Lung (tissue), 12 donors: ENCODE results near the gene PCDH9. TPM values are rescaled to one million over a fixed set of nuclear protein-coding genes. Genes with fewer than 3 reads are reported as not detected.

ENCODE experiments used
- ATAC-seq: fragments of 200-7000 bp; cut with Tn5 transposase; one replicate; pipeline ENCODE4 v1.9.1; 2020; ENCODE audit warnings: moderate number of reproducible peaks; ENCODE audit not compliant: insufficient read depth, low FRiP score
- DNase-seq, 3 donors: peaks; one replicate each; pipeline ENCODE4 v3.0.0-alpha.2; 2013 to 2017
- H3K27ac ChIP-seq, 2 donors: one replicate each; pipeline ENCODE4 v1.5.1; 2013; ENCODE audit warnings: mild to moderate bottlenecking in 2 of 2, moderate library complexity in 2 of 2, control low read depth in 1 of 2, inconsistent platforms in 1 of 2, low read depth in 1 of 2, low read length in 1 of 2
- H3K27me3 ChIP-seq, 3 donors: one replicate each; pipeline ENCODE4 v1.5.1; 2013; ENCODE audit warnings: low read length in 2 of 3; ENCODE audit not compliant: control insufficient read depth in 3 of 3, insufficient read depth in 3 of 3
- H3K36me3 ChIP-seq, 4 donors: one replicate each; pipeline ENCODE4 v1.5.1; 2013; ENCODE audit warnings: low read length in 4 of 4, mild to moderate bottlenecking in 1 of 4, moderate library complexity in 1 of 4; ENCODE audit not compliant: control insufficient read depth in 4 of 4, insufficient read depth in 4 of 4
- H3K4me1 ChIP-seq, 5 donors: one replicate each; pipeline ENCODE4 v1.5.1; 2013; ENCODE audit warnings: low read length in 5 of 5, mild to moderate bottlenecking in 2 of 5, moderate library complexity in 1 of 5; ENCODE audit not compliant: control insufficient read depth in 5 of 5, insufficient read depth in 5 of 5
- H3K4me3 ChIP-seq: one replicate; pipeline ENCODE4 v1.5.1; 2013; ENCODE audit warnings: mild to moderate bottlenecking, control low read depth, moderate library complexity
- H3K9ac ChIP-seq, 2 donors: one replicate each; pipeline ENCODE4 v1.5.1; 2013; ENCODE audit warnings: low read length in 2 of 2, control low read depth in 1 of 2; ENCODE audit not compliant: insufficient read depth in 1 of 2
- H3K9me3 ChIP-seq, 4 donors: one replicate each; pipeline ENCODE4 v1.5.1; 2013; ENCODE audit warnings: low read length in 3 of 4, mild to moderate bottlenecking in 1 of 4, moderate library complexity in 1 of 4; ENCODE audit not compliant: control insufficient read depth in 4 of 4, insufficient read depth in 3 of 4
- WGBS, 2 donors: extraction: QIAGEN DNeasy Blood & Tissue Kit; methylation state at CpG; one replicate each; pipeline ENCODE4 v1.1.7; 2013; 5-methylcytosine and 5-hydroxymethylcytosine counted together
- polyA plus RNA-seq, 2 donors: library from polyadenylated mRNA; stranded (reverse); fragments of 200-250 nt; gene quantifications; one replicate each; pipeline ENCODE4 v1.2.1, GENCODE V29; 2013
- total RNA-seq, 2 donors: library from RNA; depleted of rRNA in 1 of 2; stranded (reverse); fragments of >200 nt in 1 of 2; gene quantifications; one replicate each; pipeline ENCODE4 v1.2.1, GENCODE V29; 2014 to 2021
- TF ChIP-seq, protein P1 (sequence below): IDR thresholded peaks from 2 replicates; pipeline ENCODE4 v1.5.1; 2012; ENCODE audit warnings: mild to moderate bottlenecking; ENCODE audit errors: control extremely low read depth, extremely low read depth
- donor health status: control.
- donor health status: control.
- donor health status: Bipolar disorder and iron deficiency.
- donor health status: healthy.
- donor health status: DM: yes; HTN: yes; CAD: no.

Gene PCDH9
- total and polyA plus RNA-seq, 4 donors, result 0.68 to 22.2 (median 4.1) TPM

DNA sequence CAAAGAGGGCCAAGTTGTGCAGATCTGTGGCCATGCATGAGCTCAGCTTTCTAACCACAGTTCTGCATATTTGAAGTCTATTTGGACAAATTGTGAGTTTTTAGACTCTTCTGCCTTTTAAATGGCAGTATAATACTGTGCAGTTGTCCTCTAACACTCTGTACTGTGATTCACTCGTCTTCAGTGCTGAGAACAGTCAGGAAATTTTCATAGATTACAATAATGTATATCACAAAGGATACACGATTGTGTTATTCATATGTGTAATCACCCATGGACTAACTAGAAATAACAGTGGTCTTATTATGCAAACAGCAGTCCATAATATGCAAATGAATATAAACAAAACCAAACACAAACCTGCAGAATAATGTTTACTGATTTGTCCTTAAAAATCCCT, 259.1 kb downstream of the PCDH9 start:
- H3K36me3 ChIP-seq, result no peaks in the 10 kb centered on the region
- TF ChIP-seq, protein P1, sequence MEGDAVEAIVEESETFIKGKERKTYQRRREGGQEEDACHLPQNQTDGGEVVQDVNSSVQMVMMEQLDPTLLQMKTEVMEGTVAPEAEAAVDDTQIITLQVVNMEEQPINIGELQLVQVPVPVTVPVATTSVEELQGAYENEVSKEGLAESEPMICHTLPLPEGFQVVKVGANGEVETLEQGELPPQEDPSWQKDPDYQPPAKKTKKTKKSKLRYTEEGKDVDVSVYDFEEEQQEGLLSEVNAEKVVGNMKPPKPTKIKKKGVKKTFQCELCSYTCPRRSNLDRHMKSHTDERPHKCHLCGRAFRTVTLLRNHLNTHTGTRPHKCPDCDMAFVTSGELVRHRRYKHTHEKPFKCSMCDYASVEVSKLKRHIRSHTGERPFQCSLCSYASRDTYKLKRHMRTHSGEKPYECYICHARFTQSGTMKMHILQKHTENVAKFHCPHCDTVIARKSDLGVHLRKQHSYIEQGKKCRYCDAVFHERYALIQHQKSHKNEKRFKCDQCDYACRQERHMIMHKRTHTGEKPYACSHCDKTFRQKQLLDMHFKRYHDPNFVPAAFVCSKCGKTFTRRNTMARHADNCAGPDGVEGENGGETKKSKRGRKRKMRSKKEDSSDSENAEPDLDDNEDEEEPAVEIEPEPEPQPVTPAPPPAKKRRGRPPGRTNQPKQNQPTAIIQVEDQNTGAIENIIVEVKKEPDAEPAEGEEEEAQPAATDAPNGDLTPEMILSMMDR, result no peak
- no peaks in the 10 kb centered on the region for H3K27me3 ChIP-seq
- H3K4me3 ChIP-seq, result no peak overlapping the region
- ATAC-seq (no peak), DNase-seq (no peak)
- 77 to 88% methylated on average over 2 of the region's 2 CpGs for WGBS, 2 donors
- no peaks in the 10 kb centered on the region for H3K9me3 ChIP-seq
- H3K9ac ChIP-seq, result no peak overlapping the region
- H3K27ac ChIP-seq, result no peak overlapping the region
- no peaks in the 10 kb centered on the region for H3K4me1 ChIP-seq

DNA sequence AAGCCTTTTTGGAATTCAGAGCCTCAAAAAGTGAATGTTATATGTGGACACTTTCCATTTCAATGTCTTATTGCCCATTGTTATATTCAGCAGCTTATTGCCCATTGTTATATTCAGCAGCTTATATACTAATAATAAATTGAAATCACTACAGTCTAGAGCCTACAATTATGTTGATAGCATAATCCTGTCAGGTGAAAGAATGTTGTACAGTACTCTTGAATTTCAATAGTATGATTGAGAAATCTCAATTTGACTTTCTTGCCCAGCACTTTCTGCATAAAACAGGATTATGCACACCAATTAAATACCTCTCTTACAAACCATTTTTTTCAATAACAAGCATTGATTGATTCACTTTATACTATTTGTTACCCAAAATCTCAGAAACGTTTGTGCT, 260.8 kb downstream of the PCDH9 start:
- Histone ChIP-seq H3K27me3 (no peaks in the 10 kb centered on the region), H3K9me3 (no peaks in the 10 kb centered on the region), H3K27ac (no peak overlapping the region), H3K4me1 (no peaks in the 10 kb centered on the region), H3K4me3 (no peak overlapping the region), H3K36me3 (no peaks in the 10 kb centered on the region), H3K9ac (no peak overlapping the region)
- ATAC-seq (no peak), DNase-seq (no peak)
- 61 to 79% methylated on average over 1 of the region's 1 CpG for WGBS, 2 donors
- TF ChIP-seq, protein P1, result no peak

DNA sequence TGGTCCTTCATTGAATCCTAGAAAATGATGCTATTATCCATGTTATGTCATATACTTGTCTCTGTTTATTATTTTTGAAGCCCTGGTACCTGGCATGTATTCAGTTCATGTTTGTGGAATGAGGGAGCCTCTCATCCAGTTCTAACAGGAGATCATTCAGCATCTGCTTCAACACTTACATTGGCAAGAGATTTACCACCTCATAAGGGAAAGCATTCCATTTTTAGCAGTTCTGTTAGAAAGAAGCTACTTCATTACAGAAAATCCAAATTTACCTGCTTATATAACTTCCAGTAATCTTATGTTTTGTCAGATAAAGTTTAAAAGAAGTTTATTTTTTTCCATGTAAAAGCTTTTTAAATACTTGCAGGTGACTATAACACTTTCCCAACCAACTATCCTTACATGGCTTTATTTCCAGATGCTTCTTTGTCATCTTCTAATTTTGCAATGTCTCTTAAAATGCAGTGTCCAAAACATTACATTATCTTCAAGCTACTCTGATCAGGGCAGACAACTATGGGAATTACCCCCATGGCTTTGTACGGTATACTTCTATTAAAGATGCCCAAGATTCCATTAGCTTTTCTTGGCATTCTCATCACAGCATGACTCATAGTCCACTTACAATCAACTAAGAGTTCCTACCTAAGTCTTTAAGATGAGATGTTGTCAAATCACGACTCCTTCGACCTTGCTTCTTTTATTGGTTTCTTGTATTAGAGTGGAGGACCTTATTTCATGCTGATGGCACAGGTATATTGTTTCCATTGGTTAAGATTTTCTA, 262.1 kb downstream of the PCDH9 start:
- WGBS, 2 donors, result 84 to 89% methylated on average over 3 of the region's 3 CpGs
- Histone ChIP-seq H3K4me1 (no peaks in the 10 kb centered on the region), H3K27me3 (no peaks in the 10 kb centered on the region), H3K27ac (no peak overlapping the region), H3K9ac (no peak overlapping the region), H3K36me3 (no peaks in the 10 kb centered on the region), H3K4me3 (no peak overlapping the region), H3K9me3 (no peaks in the 10 kb centered on the region)
- TF ChIP-seq, protein P1, result no peak
- ATAC-seq (no peak), DNase-seq (no peak)

DNA sequence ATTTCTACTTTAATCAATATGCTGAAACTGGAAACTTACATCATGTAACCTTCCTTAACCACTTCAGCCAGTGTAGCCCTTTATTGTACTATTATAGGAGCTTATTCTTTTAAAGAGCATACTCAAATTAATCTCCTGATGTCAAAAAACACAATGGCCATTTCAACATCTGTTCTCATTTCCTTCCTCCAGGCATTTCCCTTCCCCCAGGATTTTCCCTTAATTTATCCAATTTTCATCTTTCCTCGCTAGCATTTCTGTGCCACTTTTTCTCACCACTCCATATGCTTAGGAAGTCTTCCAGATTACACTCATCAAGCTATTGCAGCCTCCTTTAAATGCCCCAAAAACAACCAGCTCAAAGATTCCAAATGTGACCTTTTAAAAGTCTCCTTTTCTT, 265.0 kb downstream of the PCDH9 start:
- H3K27ac ChIP-seq, result no peak overlapping the region
- no peak overlapping the region for H3K9ac ChIP-seq
- H3K4me1 ChIP-seq, result no peaks in the 10 kb centered on the region
- TF ChIP-seq, protein P1, result no peak
- H3K27me3 ChIP-seq, result no peaks in the 10 kb centered on the region
- no peaks in the 10 kb centered on the region for H3K36me3 ChIP-seq
- H3K9me3 ChIP-seq, result no peaks in the 10 kb centered on the region
- peak in 2 of 3 donors; percentile 22 to 30 for DNase-seq
- 74 to 90% methylated on average over 1 of the region's 1 CpG for WGBS, 2 donors
- ATAC-seq, result no peak
- no peak overlapping the region for H3K4me3 ChIP-seq
